Breast epithelium (tissue), 4 donors: ENCODE data around the gene ZNF691. TPM values are rescaled to one million over a fixed set of nuclear protein-coding genes. Genes with fewer than 3 reads are reported as not detected.
"Not testable (repeated sequence)": the region's sequence is repeated elsewhere in the genome, so short reads cannot be mapped to it uniquely, and the experiment has no call there.

Source experiments
- DNase-seq, 2 donors: peaks; one replicate each; pipeline ENCODE4 v3.0.0-alpha.2; 2019; ENCODE audit warnings: low spot score in 2 of 2
- H3K27ac ChIP-seq, 2 donors: fragments of 200-600 bp; sonication (generic) in 1 of 2; one replicate each; pipeline ENCODE4 v1.5.1; 2016 to 2019; ENCODE audit warnings: mild to moderate bottlenecking in 1 of 2
- H3K27me3 ChIP-seq, 2 donors: fragments of 200-600 bp; sonication (generic) in 1 of 2; one replicate each; pipeline versions ENCODE4 v1.5.1 to v1.6.0; 2017 to 2019; ENCODE audit warnings: control low read depth in 1 of 2, mild to moderate bottlenecking in 1 of 2
- H3K36me3 ChIP-seq: fragments of 200-600 bp; one replicate; pipeline ENCODE4 v1.5.1; 2019
- H3K4me1 ChIP-seq, 2 donors: fragments of 200-600 bp; sonication (generic); one replicate each; pipeline ENCODE4 v1.5.1; 2016 to 2019; ENCODE audit warnings: control low read depth in 1 of 2
- H3K4me3 ChIP-seq, 3 donors: fragments of 200-600 bp; sonication (generic); 1 replicate in 2 of 3; 2 replicates in 1 of 3; pipeline ENCODE4 v1.5.1; 2016 to 2019; ENCODE audit warnings: mild to moderate bottlenecking in 3 of 3, moderate library complexity in 2 of 3
- H3K9me3 ChIP-seq, 2 donors: fragments of 200-600 bp; sonication (generic) in 1 of 2; one replicate each; pipeline ENCODE4 v1.5.1; 2016 to 2019; ENCODE audit warnings: control low read depth in 1 of 2
- POLR2A ChIP-seq: fragments of 450-650 bp; IDR thresholded peaks from one replicate; pipeline ENCODE4 v1.6.1; 2016; ENCODE audit warnings: antibody characterized with exemption, mild to moderate bottlenecking, moderate library complexity
- POLR2AphosphoS5 ChIP-seq, 3 donors: sonication (generic); formaldehyde crosslinking; IDR thresholded peaks; one replicate each; pipeline ENCODE4 v1.6.1; 2017; ENCODE audit warnings: antibody characterized with exemption in 3 of 3
- intact Hi-C: fragments of 100-400 bp; cut with DNase I; formaldehyde crosslinking; loops from one replicate; pipeline ENCODE4 v1.15.1; 2023; ENCODE audit warnings: low total_unique reads
- total RNA-seq, 3 donors: library from RNA; depleted of rRNA; stranded (reverse); fragments of >200 nt; gene quantifications; one replicate each; pipeline ENCODE4 v1.1.0, GENCODE V29; 2016
- TF ChIP-seq, protein P1 (sequence below), 3 donors: fragments of 450-650 bp; IDR thresholded peaks; one replicate each; pipeline ENCODE4 v1.5.1; 2016 to 2017; ENCODE audit warnings: antibody characterized with exemption in 3 of 3, mild to moderate bottlenecking in 3 of 3, moderate library complexity in 3 of 3

ZNF691 gene
- total RNA-seq, 3 donors from 2014 or later, result 5.8 to 18.4 (median 10.5) TPM

DNA sequence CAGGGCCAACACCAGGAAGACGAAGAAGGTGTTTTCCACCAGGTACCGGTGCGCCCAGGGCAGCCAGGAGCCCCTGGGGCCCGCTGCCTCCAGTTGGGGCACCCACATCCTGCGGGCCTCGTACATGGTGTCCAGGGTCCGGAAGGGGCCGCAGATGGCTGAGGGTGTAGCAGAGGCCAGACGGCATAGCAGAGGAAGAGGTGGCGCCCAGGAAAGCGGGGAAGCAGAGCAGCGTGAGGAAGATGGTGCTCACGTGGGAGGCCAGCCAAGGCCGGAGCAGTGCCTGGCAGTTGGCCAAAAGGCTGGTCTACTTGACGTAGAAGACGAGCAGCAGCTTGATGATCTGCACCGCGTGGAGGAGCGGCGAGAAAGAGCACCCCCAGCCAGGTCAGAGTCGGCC, 40.4 kb downstream of the ZNF691 start:
- intact Hi-C loops, result no loop called here
- TF ChIP-seq, protein P1, sequence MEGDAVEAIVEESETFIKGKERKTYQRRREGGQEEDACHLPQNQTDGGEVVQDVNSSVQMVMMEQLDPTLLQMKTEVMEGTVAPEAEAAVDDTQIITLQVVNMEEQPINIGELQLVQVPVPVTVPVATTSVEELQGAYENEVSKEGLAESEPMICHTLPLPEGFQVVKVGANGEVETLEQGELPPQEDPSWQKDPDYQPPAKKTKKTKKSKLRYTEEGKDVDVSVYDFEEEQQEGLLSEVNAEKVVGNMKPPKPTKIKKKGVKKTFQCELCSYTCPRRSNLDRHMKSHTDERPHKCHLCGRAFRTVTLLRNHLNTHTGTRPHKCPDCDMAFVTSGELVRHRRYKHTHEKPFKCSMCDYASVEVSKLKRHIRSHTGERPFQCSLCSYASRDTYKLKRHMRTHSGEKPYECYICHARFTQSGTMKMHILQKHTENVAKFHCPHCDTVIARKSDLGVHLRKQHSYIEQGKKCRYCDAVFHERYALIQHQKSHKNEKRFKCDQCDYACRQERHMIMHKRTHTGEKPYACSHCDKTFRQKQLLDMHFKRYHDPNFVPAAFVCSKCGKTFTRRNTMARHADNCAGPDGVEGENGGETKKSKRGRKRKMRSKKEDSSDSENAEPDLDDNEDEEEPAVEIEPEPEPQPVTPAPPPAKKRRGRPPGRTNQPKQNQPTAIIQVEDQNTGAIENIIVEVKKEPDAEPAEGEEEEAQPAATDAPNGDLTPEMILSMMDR (IDR thresholded peaks at IDR 0.05), result no peak
- no peak for TF ChIP-seq POLR2AphosphoS5 (IDR thresholded peaks at IDR 0.05)
- Histone ChIP-seq H3K9me3 (no peaks in the 10 kb centered on the region), H3K4me3 (no peak overlapping the region), H3K36me3 (no peaks in the 10 kb centered on the region), H3K4me1 (no peaks in the 10 kb centered on the region), H3K27me3 (no peaks in the 10 kb centered on the region), H3K27ac (no peak overlapping the region)
- DNase-seq, result no peak

DNA sequence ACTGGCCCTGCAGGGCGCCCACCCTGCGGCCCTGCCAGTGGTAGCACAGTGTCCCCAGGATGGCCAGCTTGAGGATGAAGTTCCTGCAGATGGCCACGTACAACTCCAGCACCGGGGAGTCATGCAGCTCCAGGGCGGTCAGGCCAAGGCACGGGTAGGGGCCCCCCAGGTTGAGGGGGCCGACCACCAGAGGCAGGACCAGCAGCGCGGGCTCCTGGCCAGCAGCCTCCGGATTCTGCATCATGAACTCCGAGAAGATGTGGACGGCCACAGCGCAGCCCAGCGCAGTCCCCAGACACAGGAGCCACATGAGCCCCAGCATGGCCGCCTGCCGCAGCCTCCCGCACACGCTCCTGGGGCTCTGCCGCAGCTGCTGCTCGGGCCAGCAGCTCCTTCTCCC, 41.0 kb downstream of the ZNF691 start:
- H3K27me3 ChIP-seq, result no peaks in the 10 kb centered on the region
- no peaks in the 10 kb centered on the region for H3K4me1 ChIP-seq
- intact Hi-C loops, result no loop called here
- no peak for DNase-seq
- H3K36me3 ChIP-seq, result no peaks in the 10 kb centered on the region
- H3K4me3 ChIP-seq, result no peak overlapping the region
- no peaks in the 10 kb centered on the region for H3K9me3 ChIP-seq
- no peak overlapping the region for H3K27ac ChIP-seq
- TF ChIP-seq POLR2AphosphoS5 (IDR thresholded peaks at IDR 0.05) (no peak), POLR2A (no peak)
- TF ChIP-seq, protein P1 (IDR thresholded peaks at IDR 0.05), result no peak

DNA sequence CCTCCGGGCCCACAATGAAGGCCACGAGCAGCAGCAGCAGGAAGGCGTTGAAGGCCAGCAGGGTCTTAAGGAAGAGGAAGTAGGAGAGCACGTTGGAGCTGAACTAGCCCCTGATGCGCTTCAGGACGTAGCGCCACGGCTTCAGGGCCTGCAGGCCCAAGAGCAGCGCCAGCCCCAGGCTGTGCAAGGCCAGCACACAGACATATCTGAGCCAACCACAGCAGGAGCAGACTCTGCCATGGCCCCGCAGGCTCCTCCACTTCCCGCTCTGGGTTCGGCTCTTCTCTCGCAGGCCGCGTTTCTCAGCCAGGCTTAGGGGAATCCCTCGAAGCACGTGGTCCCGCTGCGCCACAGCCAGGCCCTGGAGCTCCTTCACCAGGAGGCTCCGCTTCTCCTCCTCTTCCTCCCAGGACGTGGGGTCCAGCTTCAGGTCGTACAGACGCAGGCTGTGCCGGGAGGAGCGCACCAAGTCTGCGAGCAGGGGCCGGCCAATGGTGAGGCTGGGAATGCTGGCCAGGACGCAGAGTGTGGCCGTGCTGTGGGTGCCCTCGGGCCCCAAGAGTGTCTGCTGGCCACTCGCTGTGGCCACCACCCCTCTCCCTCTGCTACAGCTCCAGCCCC, 41.7 kb downstream of the ZNF691 start:
- TF ChIP-seq POLR2A (no peak), POLR2AphosphoS5 (IDR thresholded peaks at IDR 0.05) (no peak)
- TF ChIP-seq, protein P1 (IDR thresholded peaks at IDR 0.05), result no peak

DNA sequence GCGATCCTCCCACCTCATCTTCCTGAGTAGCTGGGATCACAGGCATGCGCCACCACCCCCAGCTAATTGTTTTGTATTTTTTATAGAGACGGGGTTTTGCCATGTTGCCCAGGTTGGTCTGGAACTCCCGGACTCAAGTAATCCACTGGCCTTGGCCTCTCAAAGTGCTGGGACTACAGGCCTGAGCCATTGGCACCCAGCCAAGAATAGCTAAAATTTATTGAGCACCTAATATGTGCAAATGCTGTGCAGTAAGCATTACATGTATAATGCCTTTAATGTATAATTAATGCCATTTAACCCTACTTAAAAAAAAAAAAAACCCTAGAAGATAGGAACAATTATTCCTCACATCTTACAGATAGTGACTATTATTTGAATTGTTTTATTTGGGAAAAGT, 42.9 kb downstream of the ZNF691 start:
- no peaks in the 10 kb centered on the region for H3K9me3 ChIP-seq
- no peaks in the 10 kb centered on the region for H3K36me3 ChIP-seq
- H3K4me3 ChIP-seq, result no peak overlapping the region
- intact Hi-C loops, result no loop called here
- no peaks in the 10 kb centered on the region for H3K4me1 ChIP-seq
- no peaks in the 10 kb centered on the region for H3K27me3 ChIP-seq
- TF ChIP-seq POLR2AphosphoS5 (IDR thresholded peaks at IDR 0.05) (no peak), POLR2A (no peak)
- TF ChIP-seq, protein P1 (IDR thresholded peaks at IDR 0.05), result no peak
- no peak overlapping the region for H3K27ac ChIP-seq
- DNase-seq, result no peak

More for the DNA sequence above, 41.7 kb downstream of the ZNF691 start:
- H3K4me1 ChIP-seq, result no peaks in the 10 kb centered on the region
- intact Hi-C loops, result no loop called here
- H3K27me3 ChIP-seq, result no peaks in the 10 kb centered on the region
- DNase-seq, result no peak
- H3K27ac ChIP-seq, result no peak overlapping the region
- no peak overlapping the region for H3K4me3 ChIP-seq
- H3K9me3 ChIP-seq, result no peaks in the 10 kb centered on the region
- no peaks in the 10 kb centered on the region for H3K36me3 ChIP-seq

DNA sequence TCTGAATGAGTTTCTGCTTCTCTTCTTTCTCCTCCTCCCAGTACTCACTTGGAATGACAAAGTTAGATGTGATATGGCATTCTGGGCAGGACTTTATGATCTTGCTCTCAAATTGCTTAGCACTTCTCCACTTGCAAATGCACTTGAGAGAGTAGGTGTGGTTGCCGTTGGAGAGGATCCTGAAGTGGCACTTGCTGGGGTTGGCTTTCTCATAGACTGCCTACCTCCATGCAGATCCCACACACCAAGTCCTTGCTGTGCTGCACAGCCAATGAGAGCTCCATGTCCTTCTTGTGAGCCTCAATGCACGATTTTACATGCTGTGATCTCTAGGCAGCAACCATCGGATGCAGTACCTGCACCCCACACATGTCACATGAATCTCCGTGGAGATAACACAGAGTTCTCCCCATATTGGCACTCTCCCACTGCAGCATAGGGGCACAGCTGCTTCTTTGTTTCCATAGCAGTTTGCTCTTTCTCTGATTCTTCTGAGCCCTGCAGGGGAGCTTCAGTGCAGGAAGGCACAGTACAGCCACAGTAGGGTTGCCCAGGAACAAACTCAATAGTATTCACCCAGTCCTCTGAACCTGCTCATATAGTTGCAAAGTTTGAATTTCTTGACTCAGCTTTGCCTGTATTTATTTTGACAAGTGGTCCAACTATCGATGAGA, 45.2 kb downstream of the ZNF691 start:
- DNase-seq, result no peak
- no peaks in the 10 kb centered on the region for H3K4me1 ChIP-seq
- no peaks in the 10 kb centered on the region for H3K9me3 ChIP-seq
- intact Hi-C loops, result no loop called here
- TF ChIP-seq POLR2A, result no peak
- TF ChIP-seq POLR2AphosphoS5 (IDR thresholded peaks at IDR 0.05), result no peak
- TF ChIP-seq, protein P1 (IDR thresholded peaks at IDR 0.05), result no peak
- H3K27me3 ChIP-seq, result no peaks in the 10 kb centered on the region
- no peak overlapping the region for H3K27ac ChIP-seq
- no peaks in the 10 kb centered on the region for H3K36me3 ChIP-seq
- H3K4me3 ChIP-seq, result no peak overlapping the region

DNA sequence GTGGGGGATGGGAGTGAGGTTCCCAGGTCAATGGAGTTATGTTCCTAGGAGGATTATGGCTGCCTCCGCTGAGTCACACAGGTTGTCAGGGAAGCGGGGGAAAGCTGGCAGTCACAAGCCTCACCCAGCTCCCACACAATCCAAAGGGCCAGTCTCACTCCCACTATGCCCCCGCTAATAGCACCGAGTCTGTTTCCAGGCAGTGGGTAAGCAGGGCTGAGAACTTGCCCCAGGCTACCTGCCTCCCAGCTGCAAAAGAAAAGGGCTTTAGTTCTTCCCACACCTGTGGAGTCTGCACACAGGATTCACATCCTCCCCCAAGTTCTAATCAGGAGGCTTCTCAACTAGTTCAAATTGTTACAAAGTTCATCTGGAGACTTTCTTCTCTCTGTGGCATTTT, 53.5 kb downstream of the ZNF691 start:
- DNase-seq, H3K36me3 ChIP-seq, H3K4me1 ChIP-seq, H3K4me3 ChIP-seq, intact Hi-C loops, H3K27ac ChIP-seq, H3K27me3 ChIP-seq: not testable (repeated sequence)
- H3K9me3 ChIP-seq, result peaks cover 9 to 10% of the 10 kb centered on the region in 2 donors
